DOHH2 (cell line): ENCODE results near the gene CHI3L1.

Source experiments
- H3F3A ChIP-seq: fragments of 200-600 bp; sonication (generic), shearing (Covaris generic); 2 replicates; pipeline ENCODE4 v1.6.0; 2016; ENCODE audit warnings: antibody characterized with exemption, mild to moderate bottlenecking; ENCODE audit not compliant: control insufficient read depth, insufficient read depth
- H3K27ac ChIP-seq: fragments of 200-600 bp; sonication (generic); 2 replicates; pipeline ENCODE4 v1.5.1; 2014; ENCODE audit warnings: low read depth, mild to moderate bottlenecking, low read length, moderate library complexity
- H3K27me3 ChIP-seq: fragments of 200-600 bp; sonication (generic); 2 replicates; pipeline ENCODE4 v1.6.1; 2014; ENCODE audit warnings: mild to moderate bottlenecking, low read length, mixed read lengths; ENCODE audit not compliant: control insufficient read depth
- H3K36me3 ChIP-seq: fragments of 200-600 bp; sonication (generic); 2 replicates; pipeline ENCODE4 v1.6.1; 2014; ENCODE audit warnings: mild to moderate bottlenecking, low read length, moderate library complexity, mixed read lengths; ENCODE audit not compliant: control insufficient read depth
- H3K4me1 ChIP-seq: fragments of 200-600 bp; sonication (generic); 2 replicates; pipeline ENCODE4 v1.6.1; 2014; ENCODE audit warnings: mild to moderate bottlenecking, low read length, mixed read lengths; ENCODE audit not compliant: control insufficient read depth
- H3K4me2 ChIP-seq: fragments of 200-600 bp; sonication (generic); 2 replicates; pipeline ENCODE4 v1.6.0; 2014; ENCODE audit warnings: mild to moderate bottlenecking, low read length, moderate library complexity
- H3K4me3 ChIP-seq: fragments of 200-600 bp; sonication (generic); 2 replicates; pipeline ENCODE4 v1.5.1; 2014; ENCODE audit warnings: mild to moderate bottlenecking, low read length, mixed read lengths
- H3K79me2 ChIP-seq: fragments of 200-600 bp; sonication (generic); 2 replicates; pipeline ENCODE4 v1.6.1; 2014; ENCODE audit warnings: mild to moderate bottlenecking, low read length, mixed read lengths; ENCODE audit not compliant: control insufficient read depth
- H3K9me2 ChIP-seq: fragments of 200-600 bp; sonication (generic); replicated peaks from 2 replicates; pipeline ENCODE4 v1.6.1; 2014; ENCODE audit warnings: mild to moderate bottlenecking, low read length, mixed read lengths; ENCODE audit not compliant: control insufficient read depth
- H3K9me3 ChIP-seq: fragments of 200-600 bp; sonication (generic); 2 replicates; pipeline ENCODE4 v1.6.1; 2014; ENCODE audit warnings: antibody characterized with exemption, low read length, mixed read lengths; ENCODE audit not compliant: control insufficient read depth, insufficient read depth
- H4K20me1 ChIP-seq: fragments of 200-600 bp; sonication (generic); 2 replicates; pipeline ENCODE4 v1.6.0; 2014; ENCODE audit warnings: low read depth, mild to moderate bottlenecking, antibody characterized with exemption, low read length, moderate library complexity; ENCODE audit not compliant: control insufficient read depth, insufficient read depth
- EZH2phosphoT487 ChIP-seq: fragments of 200-600 bp; sonication (generic); IDR thresholded peaks from 2 replicates; pipeline ENCODE4 v1.6.1; 2017; ENCODE audit warnings: borderline replicate concordance, mild to moderate bottlenecking, antibody characterized with exemption, low read length, moderate library complexity, mixed read lengths
- TF ChIP-seq, protein P1 (sequence below): fragments of 200-600 bp; sonication (generic); IDR thresholded peaks from one replicate; pipeline ENCODE4 v1.5.1; 2014; ENCODE audit warnings: antibody characterized with exemption, mild to moderate bottlenecking, low read depth, low read length; ENCODE audit not compliant: poor library complexity, severe bottlenecking

The CHI3L1 gene

DNA sequence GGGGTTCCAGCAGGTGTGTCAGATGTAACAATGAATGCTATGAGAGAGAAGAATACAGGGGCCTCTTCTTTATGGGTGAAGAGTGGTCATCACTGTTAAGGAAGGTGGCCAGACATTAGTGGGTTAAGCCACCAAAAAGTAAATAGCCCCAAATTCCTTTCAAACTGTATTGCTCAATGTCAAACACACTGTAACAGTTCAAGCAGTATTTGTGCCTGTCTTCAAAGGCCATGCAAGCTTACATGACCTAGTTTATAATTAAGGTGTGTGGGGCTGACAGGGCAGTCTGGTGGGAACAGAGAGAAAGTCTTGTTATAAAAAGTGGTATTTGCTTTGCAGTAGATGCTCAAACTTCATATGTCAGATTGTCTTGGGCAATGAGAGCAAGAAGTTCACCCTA, 24.5 kb upstream of the CHI3L1 start:
- no peak overlapping the region for H3K27ac ChIP-seq
- H3F3A ChIP-seq, result no peaks in the 10 kb centered on the region
- no peaks in the 10 kb centered on the region for H4K20me1 ChIP-seq
- H3K4me2 ChIP-seq, result no peak overlapping the region
- no peaks in the 10 kb centered on the region for H3K36me3 ChIP-seq
- no peak overlapping the region for H3K4me3 ChIP-seq
- H3K27me3 ChIP-seq, result peaks cover 13% of the 10 kb centered on the region
- H3K4me1 ChIP-seq, result no peaks in the 10 kb centered on the region
- no peak for TF ChIP-seq EZH2phosphoT487
- TF ChIP-seq, protein P1, sequence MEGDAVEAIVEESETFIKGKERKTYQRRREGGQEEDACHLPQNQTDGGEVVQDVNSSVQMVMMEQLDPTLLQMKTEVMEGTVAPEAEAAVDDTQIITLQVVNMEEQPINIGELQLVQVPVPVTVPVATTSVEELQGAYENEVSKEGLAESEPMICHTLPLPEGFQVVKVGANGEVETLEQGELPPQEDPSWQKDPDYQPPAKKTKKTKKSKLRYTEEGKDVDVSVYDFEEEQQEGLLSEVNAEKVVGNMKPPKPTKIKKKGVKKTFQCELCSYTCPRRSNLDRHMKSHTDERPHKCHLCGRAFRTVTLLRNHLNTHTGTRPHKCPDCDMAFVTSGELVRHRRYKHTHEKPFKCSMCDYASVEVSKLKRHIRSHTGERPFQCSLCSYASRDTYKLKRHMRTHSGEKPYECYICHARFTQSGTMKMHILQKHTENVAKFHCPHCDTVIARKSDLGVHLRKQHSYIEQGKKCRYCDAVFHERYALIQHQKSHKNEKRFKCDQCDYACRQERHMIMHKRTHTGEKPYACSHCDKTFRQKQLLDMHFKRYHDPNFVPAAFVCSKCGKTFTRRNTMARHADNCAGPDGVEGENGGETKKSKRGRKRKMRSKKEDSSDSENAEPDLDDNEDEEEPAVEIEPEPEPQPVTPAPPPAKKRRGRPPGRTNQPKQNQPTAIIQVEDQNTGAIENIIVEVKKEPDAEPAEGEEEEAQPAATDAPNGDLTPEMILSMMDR, result no peak
- no peaks in the 10 kb centered on the region for H3K9me3 ChIP-seq
- H3K79me2 ChIP-seq, result no peaks in the 10 kb centered on the region
- H3K9me2 ChIP-seq, result no peaks in the 10 kb centered on the region

DNA sequence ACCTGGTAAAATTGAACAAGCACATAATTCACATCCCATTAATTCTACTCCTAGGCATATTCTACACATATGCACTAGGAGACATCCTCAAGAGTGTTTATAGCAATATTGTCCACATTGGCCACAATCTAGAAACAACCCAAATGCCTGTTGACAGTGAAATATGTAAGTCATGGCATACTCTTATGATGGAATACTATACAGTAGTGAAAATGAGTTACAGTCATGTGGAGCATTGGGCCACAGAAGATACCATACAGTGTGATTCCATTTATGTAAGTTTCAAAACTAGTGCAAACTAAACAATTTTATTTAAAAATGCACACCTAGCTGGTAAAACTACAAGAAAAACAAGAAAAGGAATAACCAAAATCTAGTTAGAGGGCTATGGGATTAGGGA, 23.8 kb upstream of the CHI3L1 start:
- H3K79me2 ChIP-seq, result no peaks in the 10 kb centered on the region
- H3K9me3 ChIP-seq, result no peaks in the 10 kb centered on the region
- H3K27ac ChIP-seq, result no peak overlapping the region
- TF ChIP-seq EZH2phosphoT487, result no peak
- TF ChIP-seq, protein P1, result no peak
- H3K9me2 ChIP-seq, result no peaks in the 10 kb centered on the region
- no peak overlapping the region for H3K4me2 ChIP-seq
- H4K20me1 ChIP-seq, result no peaks in the 10 kb centered on the region
- H3K27me3 ChIP-seq, result peaks cover 13% of the 10 kb centered on the region
- no peaks in the 10 kb centered on the region for H3K36me3 ChIP-seq
- H3K4me3 ChIP-seq, result no peak overlapping the region
- H3K4me1 ChIP-seq, result no peaks in the 10 kb centered on the region
- H3F3A ChIP-seq, result no peaks in the 10 kb centered on the region

DNA sequence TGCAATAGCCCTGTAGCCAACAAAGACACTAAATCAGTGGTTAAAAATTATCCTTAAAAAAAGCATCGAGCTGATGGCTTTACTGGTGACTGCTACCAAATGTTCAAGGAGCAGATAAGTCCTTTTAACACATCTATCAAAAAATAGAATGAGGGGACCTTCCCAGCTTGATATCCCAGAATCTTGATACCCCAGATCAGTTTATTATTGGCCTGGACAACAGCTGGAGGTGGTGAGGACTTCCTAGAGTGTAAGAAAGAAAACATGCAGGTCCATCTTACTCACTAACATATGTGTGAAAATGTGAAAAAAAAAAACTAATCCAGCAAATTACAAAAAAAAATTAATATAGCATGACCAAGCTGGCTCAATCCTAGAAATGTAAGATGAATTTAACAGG, 21.7 kb upstream of the CHI3L1 start:
- Histone ChIP-seq H3K27me3 (peaks cover 21% of the 10 kb centered on the region), H3K9me2 (no peaks in the 10 kb centered on the region), H3F3A (no peaks in the 10 kb centered on the region), H3K9me3 (no peaks in the 10 kb centered on the region), H3K36me3 (no peaks in the 10 kb centered on the region), H3K4me2 (no peak overlapping the region), H3K27ac (no peak overlapping the region), H3K4me3 (no peak overlapping the region), H3K4me1 (no peaks in the 10 kb centered on the region), H3K79me2 (no peaks in the 10 kb centered on the region), H4K20me1 (no peaks in the 10 kb centered on the region)
- no peak for TF ChIP-seq EZH2phosphoT487
- TF ChIP-seq, protein P1, result no peak

DNA sequence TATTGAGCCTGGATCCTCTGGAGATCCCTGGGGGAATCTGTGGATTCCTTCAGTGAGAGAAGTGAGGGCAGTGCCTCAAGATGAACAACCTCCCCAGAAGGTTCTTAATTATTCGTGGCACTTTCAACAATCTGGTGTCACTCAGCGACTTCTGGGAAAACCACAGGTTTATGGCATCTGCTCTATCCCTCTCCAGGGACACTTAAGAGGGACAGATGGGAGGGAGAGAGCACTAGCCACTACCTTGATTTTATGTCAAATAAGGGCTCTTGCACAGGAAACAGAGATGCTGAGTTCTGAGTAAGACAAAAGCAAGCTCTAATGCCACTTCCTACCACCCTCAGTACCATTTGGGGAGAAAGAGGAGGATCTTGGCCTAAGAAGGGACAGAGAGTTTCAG, 21.2 kb upstream of the CHI3L1 start:
- Histone ChIP-seq H3K9me3 (no peaks in the 10 kb centered on the region), H3K9me2 (no peaks in the 10 kb centered on the region)
- no peak for TF ChIP-seq EZH2phosphoT487
- TF ChIP-seq, protein P1, result no peak

More for the DNA sequence above, 21.2 kb upstream of the CHI3L1 start:
- Histone ChIP-seq H3K36me3 (no peaks in the 10 kb centered on the region), H3K27me3 (peaks cover 20% of the 10 kb centered on the region), H4K20me1 (no peaks in the 10 kb centered on the region), H3K27ac (no peak overlapping the region), H3K4me2 (no peak overlapping the region), H3K4me3 (no peak overlapping the region), H3K79me2 (no peaks in the 10 kb centered on the region), H3K4me1 (no peaks in the 10 kb centered on the region), H3F3A (no peaks in the 10 kb centered on the region)
